Measurements from ENCODE around the gene KCTD2. TPM values are rescaled to one million over a fixed set of nuclear protein-coding genes. Genes with fewer than 3 reads are reported as not detected.

Gene KCTD2
- total and polyA plus RNA-seq, 2 of the 13 experiments (the other 11 are each of a cell fraction or from before 2014, with no cell fraction given), result 28.3 to 32.6 TPM

DNA sequence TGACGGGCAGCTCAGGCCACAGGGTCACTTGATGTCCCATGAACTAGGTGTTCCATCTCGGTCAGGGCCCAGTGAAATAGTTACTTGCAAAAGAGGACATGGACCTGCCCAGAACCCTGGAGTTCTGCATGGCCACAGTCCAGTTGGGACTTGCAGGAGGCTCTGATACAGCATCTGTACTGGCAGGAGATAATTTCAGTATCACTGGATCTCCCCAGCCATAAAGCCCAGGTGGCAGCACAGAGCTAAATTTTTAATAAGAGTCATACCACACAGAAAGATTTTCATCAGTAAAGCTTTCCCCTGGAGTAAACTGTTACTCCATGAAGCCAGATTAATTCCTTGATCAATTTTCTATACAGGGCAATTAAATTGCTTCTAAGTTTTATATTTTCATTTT, 22.8 kb downstream of the KCTD2 start:
- ChIA-PET CTCF (ENCODE audit: low intra/inter-chr PET ratio, low total read pairs) (interaction anchor here (0.9 to 1.8 kb wide), 5 partner anchors 26 to 61 kb away, joined by 3 to 7 read pairs (median 6); partner anchors contain the start of gene ARMC7), POLR2A (interaction anchor here (0.8 to 1.6 kb wide), 7 partner anchors 8 to 61 kb away, joined by 3 to 7 read pairs (median 4); partner anchors contain the start of genes ARMC7 and SLC16A5)
- DNase-seq (ENCODE audit: low spot score) (no peak), ATAC-seq (peak; percentile 22; the same call in 1 of the 3 replicates), FAIRE-seq (no peak)
- H3K4me1 ChIP-seq (ENCODE audit: insufficient read depth, low read length), result peaks cover 36% of the 10 kb centered on the region
- H3K27me3 ChIP-seq (ENCODE audit: control insufficient read depth in 1 of 2, insufficient read depth in 2 of 2, low read length in 2 of 2), result peaks cover 0 to 14% of the 10 kb centered on the region in 2 experiments; a peak in 3 of 5 replicates
- 42% methylated on average over 2 of the region's 2 CpGs for WGBS (ENCODE audit: low lambda C conversion rate)
- no peak overlapping the region for H2AFZ ChIP-seq (ENCODE audit: low read length)
- no TSS peak for BruUV-seq (replicated peaks)
- H3K9ac ChIP-seq (ENCODE audit: insufficient read depth, low read depth, low read length), result no peak overlapping the region
- no peak overlapping the region for H3K4me2 ChIP-seq (ENCODE audit: low read depth, low read length)
- intact Hi-C loops (cut with micrococcal nuclease; ENCODE audit: unreplicated experiment), result loop anchor here (5.0 kb wide), 1 partner anchor 38 kb away; the partner anchor contains the start of gene ARMC7
- no peaks in the 10 kb centered on the region for H3K9me3 ChIP-seq (ENCODE audit: low read length)
- no peak overlapping the region for H3K27ac ChIP-seq (ENCODE audit: extremely low read length, insufficient read depth, low read length)
- H3K4me3 ChIP-seq (replicated peaks in 1 of 3; ENCODE audit: insufficient read depth in 1 of 3, low read depth in 2 of 3, low read length in 3 of 3), result no peak overlapping the region
- no peaks in the 10 kb centered on the region; a peak in 2 of 5 replicates for H3K36me3 ChIP-seq (replicated peaks in 1 of 2; ENCODE audit: control insufficient read depth in 1 of 2, insufficient read depth in 2 of 2, low read length in 2 of 2)
- no peaks in the 10 kb centered on the region for H3K79me2 ChIP-seq (ENCODE audit: insufficient read depth, low read length)
- in situ Hi-C loops (cut with HindIII; ENCODE audit: extremely low pct_ligation_motif_present, low pct_unique_long_range_greater_than_20kb), result no loop called here
- no peaks in the 10 kb centered on the region for H4K20me1 ChIP-seq (ENCODE audit: insufficient read depth, low read length)
- TF ChIP-seq MAFF (IDR thresholded peaks at IDR 0.05; ENCODE audit: low read depth, low read length) (no peak), DNMT3B (CRISPR knock-in tag; conservative IDR thresholded peaks at IDR 0.05) (no peak), HNRNPL (IDR thresholded peaks at IDR 0.05; ENCODE audit: low read depth, low read length) (no peak), MIXL1 (CRISPR knock-in tag; IDR thresholded peaks at IDR 0.05) (peak; percentile 34; the same call in 1 of the 2 replicates), ZNF383 (CRISPR knock-in tag; IDR thresholded peaks at IDR 0.05; ENCODE audit: borderline replicate concordance) (no peak), ATRX (CRISPR knock-in tag; IDR thresholded peaks at IDR 0.05; ENCODE audit: borderline replicate concordance) (no peak), ZSCAN22 (CRISPR knock-in tag; IDR thresholded peaks at IDR 0.05) (no peak), ZNF615 (CRISPR knock-in tag; IDR thresholded peaks at IDR 0.05; ENCODE audit: borderline replicate concordance) (no peak), CC2D1A (CRISPR knock-in tag; IDR thresholded peaks at IDR 0.05) (no peak), HMGXB4 (CRISPR knock-in tag; IDR thresholded peaks at IDR 0.05; ENCODE audit: borderline replicate concordance in 1 of 2, low read depth in 1 of 2) (no peak; a peak in 1 of 4 replicates), ZNF232 (CRISPR knock-in tag; IDR thresholded peaks at IDR 0.05; ENCODE audit: borderline replicate concordance) (no peak), WIZ (CRISPR knock-in tag; IDR thresholded peaks at IDR 0.05) (no peak), TAF15 (IDR thresholded peaks at IDR 0.05; ENCODE audit: low read depth, low read length, poor library complexity, severe bottlenecking) (no peak), ZNF7 (CRISPR knock-in tag; IDR thresholded peaks at IDR 0.05) (no peak), ARID3A (IDR thresholded peaks at IDR 0.05; ENCODE audit: low read depth, low read length) (peak; percentile 84), ZNF558 (CRISPR knock-in tag; IDR thresholded peaks at IDR 0.05; ENCODE audit: borderline replicate concordance) (no peak)
- TF ChIP-seq, protein P1, sequence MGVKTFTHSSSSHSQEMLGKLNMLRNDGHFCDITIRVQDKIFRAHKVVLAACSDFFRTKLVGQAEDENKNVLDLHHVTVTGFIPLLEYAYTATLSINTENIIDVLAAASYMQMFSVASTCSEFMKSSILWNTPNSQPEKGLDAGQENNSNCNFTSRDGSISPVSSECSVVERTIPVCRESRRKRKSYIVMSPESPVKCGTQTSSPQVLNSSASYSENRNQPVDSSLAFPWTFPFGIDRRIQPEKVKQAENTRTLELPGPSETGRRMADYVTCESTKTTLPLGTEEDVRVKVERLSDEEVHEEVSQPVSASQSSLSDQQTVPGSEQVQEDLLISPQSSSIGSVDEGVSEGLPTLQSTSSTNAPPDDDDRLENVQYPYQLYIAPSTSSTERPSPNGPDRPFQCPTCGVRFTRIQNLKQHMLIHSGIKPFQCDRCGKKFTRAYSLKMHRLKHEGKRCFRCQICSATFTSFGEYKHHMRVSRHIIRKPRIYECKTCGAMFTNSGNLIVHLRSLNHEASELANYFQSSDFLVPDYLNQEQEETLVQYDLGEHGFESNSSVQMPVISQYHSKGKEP (CRISPR knock-in tag; IDR thresholded peaks at IDR 0.05), result no peak
- TF ChIP-seq, protein P2, sequence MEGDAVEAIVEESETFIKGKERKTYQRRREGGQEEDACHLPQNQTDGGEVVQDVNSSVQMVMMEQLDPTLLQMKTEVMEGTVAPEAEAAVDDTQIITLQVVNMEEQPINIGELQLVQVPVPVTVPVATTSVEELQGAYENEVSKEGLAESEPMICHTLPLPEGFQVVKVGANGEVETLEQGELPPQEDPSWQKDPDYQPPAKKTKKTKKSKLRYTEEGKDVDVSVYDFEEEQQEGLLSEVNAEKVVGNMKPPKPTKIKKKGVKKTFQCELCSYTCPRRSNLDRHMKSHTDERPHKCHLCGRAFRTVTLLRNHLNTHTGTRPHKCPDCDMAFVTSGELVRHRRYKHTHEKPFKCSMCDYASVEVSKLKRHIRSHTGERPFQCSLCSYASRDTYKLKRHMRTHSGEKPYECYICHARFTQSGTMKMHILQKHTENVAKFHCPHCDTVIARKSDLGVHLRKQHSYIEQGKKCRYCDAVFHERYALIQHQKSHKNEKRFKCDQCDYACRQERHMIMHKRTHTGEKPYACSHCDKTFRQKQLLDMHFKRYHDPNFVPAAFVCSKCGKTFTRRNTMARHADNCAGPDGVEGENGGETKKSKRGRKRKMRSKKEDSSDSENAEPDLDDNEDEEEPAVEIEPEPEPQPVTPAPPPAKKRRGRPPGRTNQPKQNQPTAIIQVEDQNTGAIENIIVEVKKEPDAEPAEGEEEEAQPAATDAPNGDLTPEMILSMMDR (CRISPR knock-in tag; IDR thresholded peaks at IDR 0.05), result peak; percentile 54

Measured in HepG2 (cell line).